GM23338 (cell line): ENCODE measurements around the gene MRPL22. TPM values are rescaled to one million over a fixed set of nuclear protein-coding genes. Genes with fewer than 3 reads are reported as not detected.

Experiments used
- ATAC-seq: fragments of 200-7000 bp; cut with Tn5 transposase; 3 replicates; pipeline ENCODE4 v1.9.1; 2020
- DNase-seq: peaks from one replicate; pipeline ENCODE4 v3.0.0-alpha.2; 2015; ENCODE audit warnings: low spot score
- H2AFZ ChIP-seq: fragments of 200-600 bp; sonication (generic); 2 replicates; pipeline ENCODE4 v1.8.0; 2016; ENCODE audit warnings: antibody characterized with exemption, mild to moderate bottlenecking, moderate library complexity
- H3F3A ChIP-seq: fragments of 200-600 bp; sonication (generic); replicated peaks from 2 replicates; pipeline ENCODE4 v1.8.0; 2017; ENCODE audit warnings: antibody characterized with exemption, mixed run types, low read depth
- H3K27ac ChIP-seq: fragments of 200-600 bp; sonication (generic); 2 replicates; pipeline ENCODE4 v1.6.1; 2016; ENCODE audit warnings: low read depth
- H3K27me3 ChIP-seq: fragments of 200-600 bp; sonication (generic); 2 replicates; pipeline ENCODE4 v1.8.0; 2016; ENCODE audit warnings: mild to moderate bottlenecking, mixed run types, moderate library complexity; ENCODE audit not compliant: insufficient read depth
- H3K36me3 ChIP-seq: fragments of 200-600 bp; sonication (generic); 2 replicates; pipeline ENCODE4 v1.8.0; 2016; ENCODE audit warnings: mild to moderate bottlenecking; ENCODE audit not compliant: insufficient read depth
- H3K4me1 ChIP-seq: fragments of 200-600 bp; sonication (generic); 2 replicates; pipeline ENCODE4 v1.8.0; 2016; ENCODE audit warnings: mild to moderate bottlenecking, moderate library complexity; ENCODE audit not compliant: insufficient read depth
- H3K4me2 ChIP-seq: fragments of 200-600 bp; sonication (generic); 2 replicates; pipeline ENCODE4 v1.7.1; 2017; ENCODE audit warnings: mixed run types
- H3K4me3 ChIP-seq: fragments of 200-600 bp; sonication (generic); 2 replicates; pipeline ENCODE4 v1.6.1; 2016; ENCODE audit warnings: mixed run types
- H3K79me2 ChIP-seq: fragments of 200-600 bp; sonication (generic); replicated peaks from 2 replicates; pipeline ENCODE4 v1.8.0; 2017; ENCODE audit warnings: mild to moderate bottlenecking; ENCODE audit not compliant: insufficient read depth
- H3K9me2 ChIP-seq: fragments of 200-600 bp; sonication (generic); 2 replicates; pipeline ENCODE4 v1.8.0; 2017; ENCODE audit not compliant: insufficient read depth
- H4K20me1 ChIP-seq: fragments of 200-600 bp; sonication (generic); replicated peaks from 2 replicates; pipeline ENCODE4 v1.8.0; 2017; ENCODE audit warnings: mild to moderate bottlenecking; ENCODE audit not compliant: insufficient read depth
- H3K27ac Mint-ChIP-seq: 2 replicates; pipeline ENCODE4 v1.8.0; 2020; ENCODE audit warnings: inconsistent platforms, mild to moderate bottlenecking, moderate library complexity, mixed read lengths
- H3K27me3 Mint-ChIP-seq: 3 replicates; pipeline ENCODE4 v1.8.0; 2022; ENCODE audit warnings: low read depth, mild to moderate bottlenecking, moderate library complexity, mixed read lengths, inconsistent platforms; ENCODE audit not compliant: insufficient read depth, poor library complexity
- H3K36me3 Mint-ChIP-seq: 3 replicates; pipeline ENCODE4 v1.8.0; 2021; ENCODE audit warnings: low read depth, mild to moderate bottlenecking, inconsistent platforms, moderate library complexity, mixed read lengths
- H3K4me1 Mint-ChIP-seq: 3 replicates; pipeline ENCODE4 v1.8.0; 2020; ENCODE audit warnings: mild to moderate bottlenecking, inconsistent platforms, mixed read lengths
- H3K4me3 Mint-ChIP-seq: 3 replicates; pipeline ENCODE4 v1.8.0; 2021; ENCODE audit warnings: moderate library complexity, mild to moderate bottlenecking, inconsistent platforms, mixed read lengths
- H3K9me3 Mint-ChIP-seq: 3 replicates; pipeline ENCODE4 v1.8.0; 2020; ENCODE audit warnings: moderate library complexity, mild to moderate bottlenecking, inconsistent platforms, mixed read lengths
- CREB1 ChIP-seq: fragments of 250-450 bp; sonication (Bioruptor Pico); IDR thresholded peaks from 2 replicates; pipeline ENCODE4 v1.5.0; 2020; ENCODE audit warnings: low read depth, mild to moderate bottlenecking, moderate library complexity
- CTCF ChIP-seq, 2 experiments: fragments of 200-600 bp in 1 of 2; sonication (generic) in 1 of 2; conservative IDR thresholded peaks; 2 replicates each; pipeline versions ENCODE4 v1.5.1 to v1.6.1; 2016 to 2017; ENCODE audit warnings: antibody characterized with exemption in 2 of 2, low read depth in 2 of 2, mild to moderate bottlenecking in 2 of 2, moderate library complexity in 1 of 2
- ETS1 ChIP-seq: IDR thresholded peaks from 2 replicates; pipeline ENCODE4 v1.6.1; 2016; ENCODE audit warnings: antibody characterized with exemption
- EZH2 ChIP-seq: fragments of 200-600 bp; sonication (generic); IDR thresholded peaks from one replicate; pipeline ENCODE4 v1.8.0; 2017; ENCODE audit warnings: antibody characterized with exemption, mild to moderate bottlenecking, low read depth; ENCODE audit not compliant: unreplicated experiment
- NANOG ChIP-seq: IDR thresholded peaks from 2 replicates; pipeline ENCODE4 v1.6.1; 2016; ENCODE audit warnings: antibody characterized with exemption, borderline replicate concordance
- POLR2AphosphoS5 ChIP-seq: IDR thresholded peaks from 2 replicates; pipeline ENCODE4 v1.6.1; 2016; ENCODE audit warnings: antibody characterized with exemption, low read depth
- REST ChIP-seq: IDR thresholded peaks from one replicate; pipeline ENCODE4 v1.6.1; 2018; ENCODE audit warnings: antibody characterized with exemption; ENCODE audit not compliant: unreplicated experiment
- STAT1 ChIP-seq: IDR thresholded peaks from one replicate; pipeline ENCODE4 v1.6.1; 2016; ENCODE audit warnings: antibody characterized with exemption; ENCODE audit not compliant: unreplicated experiment
- ZNF114 ChIP-seq: fragments of 250-450 bp; sonication (Bioruptor Pico); IDR thresholded peaks from 2 replicates; pipeline ENCODE4 v1.5.0; 2020; ENCODE audit warnings: mild to moderate bottlenecking, moderate library complexity
- ZNF331 ChIP-seq: fragments of 250-450 bp; sonication (Bioruptor Pico); IDR thresholded peaks from 2 replicates; pipeline ENCODE4 v1.5.0; 2020; ENCODE audit warnings: low read depth, mild to moderate bottlenecking, moderate library complexity
- ZNF462 ChIP-seq: fragments of 250-450 bp; sonication (Bioruptor Pico); IDR thresholded peaks from 2 replicates; pipeline ENCODE4 v1.5.0; 2020; ENCODE audit warnings: mild to moderate bottlenecking, moderate library complexity
- polyA plus RNA-seq: library from polyadenylated mRNA; unstranded; fragments of >200 nt; fragmentation: Nextera tagmentation; extraction: Ambion mirVana; gene quantifications from 2 replicates; pipeline ENCODE4 v1.2.1, GENCODE V29; 2016
- total RNA-seq: library from RNA; depleted of rRNA; stranded (reverse); fragments of >200 nt; shearing (Covaris generic); gene quantifications from 2 replicates; pipeline ENCODE4 v1.2.3, GENCODE V29; 2014

The MRPL22 gene
- total and polyA plus RNA-seq, 2 experiments from 2014 or later = 32.1 to 256 TPM

GRCh38 chr5:154893381-154893780, 47.5 kb upstream of the MRPL22 start (continued):
- TF ChIP-seq CTCF (conservative IDR thresholded peaks at IDR 0.05; ENCODE audit: low read depth in 2 of 2) = no peak
- no peak for TF ChIP-seq POLR2AphosphoS5

- Histone ChIP-seq H3K36me3 (peaks cover 77% of the 10 kb centered on the region), H3F3A (no peaks in the 10 kb centered on the region), H3K4me3 (no peak overlapping the region), H3K4me1 (no peaks in the 10 kb centered on the region), H3K4me2 (no peak overlapping the region), H3K9me2 (no peaks in the 10 kb centered on the region), H3K79me2 (no peaks in the 10 kb centered on the region), H3K27me3 (no peaks in the 10 kb centered on the region), H2AFZ (no peak overlapping the region), H3K27ac (no peak overlapping the region), H4K20me1 (no peaks in the 10 kb centered on the region; the same call in 1 of the 2 replicates)
- no peaks in the 10 kb centered on the region for H3K27me3 Mint-ChIP-seq
- H3K4me1 Mint-ChIP-seq = no peaks in the 10 kb centered on the region
- no peak overlapping the region for H3K4me3 Mint-ChIP-seq
- ATAC-seq = no peak
- no peak overlapping the region for H3K27ac Mint-ChIP-seq
- DNase-seq = no peak
- no peaks in the 10 kb centered on the region for H3K9me3 Mint-ChIP-seq
- peaks cover 91% of the 10 kb centered on the region for H3K36me3 Mint-ChIP-seq
- no peak for TF ChIP-seq ZNF462
- no peak for TF ChIP-seq ZNF331 (CRISPR knock-in tag)
- TF ChIP-seq ETS1 = no peak
- TF ChIP-seq EZH2 = no peak
- TF ChIP-seq REST = no peak
- no peak for TF ChIP-seq POLR2AphosphoS5
- TF ChIP-seq STAT1 = no peak
- TF ChIP-seq ZNF114 (CRISPR knock-in tag) = no peak
- TF ChIP-seq CREB1 (CRISPR knock-in tag) = no peak
- TF ChIP-seq NANOG = no peak
Observed at GRCh38 chr5:154895606-154896561, 45.0 kb upstream of the MRPL22 start.
